Fibroblast of lung (primary cell): ENCODE data around the gene SPACA4.

Source experiments
- EZH2 ChIP-seq: IDR thresholded peaks from 2 replicates; pipeline ENCODE4 v1.5.1; 2012; ENCODE audit warnings: low read length, control low read depth, mild to moderate bottlenecking; ENCODE audit errors: missing control alignments
- TF ChIP-seq, protein P1 (sequence below), 2 donors: IDR thresholded peaks in 1 of 2; conservative IDR thresholded peaks in 1 of 2; 1 replicate in 1 of 2; 2 replicates in 1 of 2; pipeline ENCODE4 v1.5.1; 2011 to 2012; ENCODE audit warnings: low read length in 2 of 2, control low read depth in 1 of 2, inconsistent platforms in 1 of 2, low read depth in 1 of 2, mild to moderate bottlenecking in 1 of 2

DNA sequence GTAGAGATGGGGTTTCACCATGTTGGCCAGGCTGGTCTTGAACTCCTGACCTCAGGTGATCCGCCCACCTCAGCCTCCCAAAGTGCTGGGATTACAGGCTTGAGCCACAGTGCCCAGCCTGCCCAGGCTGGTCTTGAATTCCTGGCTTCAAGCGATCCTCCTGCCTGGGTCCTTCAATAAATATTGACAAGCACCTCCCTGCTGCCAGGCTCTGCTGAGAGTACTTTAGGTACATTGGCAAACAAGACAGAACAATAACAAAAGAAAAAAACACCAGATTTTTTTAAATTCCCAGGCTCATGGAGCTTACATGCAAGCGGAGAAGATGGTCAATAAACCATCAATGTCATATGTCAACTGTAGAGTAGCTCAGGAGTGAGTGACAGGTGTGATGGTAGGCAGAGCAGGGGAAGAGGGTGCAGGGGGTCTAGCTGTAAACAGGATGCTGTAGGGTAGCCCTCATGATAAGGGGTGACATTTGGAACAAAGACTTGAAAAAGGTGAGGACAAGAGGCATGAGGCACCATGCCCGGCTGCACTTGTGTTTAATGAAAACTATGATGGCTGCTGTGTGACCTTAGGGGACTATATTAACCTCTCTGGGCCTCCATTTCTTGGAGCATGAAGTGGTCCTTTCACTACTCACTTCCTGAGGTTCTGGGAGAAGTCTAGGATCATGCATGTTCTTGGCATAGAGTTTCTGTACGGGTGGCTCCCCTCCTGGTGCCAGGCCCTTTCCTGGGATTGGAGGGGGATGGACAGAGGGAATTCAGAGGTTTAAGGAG, 35.0 kb upstream of the SPACA4 start:
- TF ChIP-seq, protein P1, sequence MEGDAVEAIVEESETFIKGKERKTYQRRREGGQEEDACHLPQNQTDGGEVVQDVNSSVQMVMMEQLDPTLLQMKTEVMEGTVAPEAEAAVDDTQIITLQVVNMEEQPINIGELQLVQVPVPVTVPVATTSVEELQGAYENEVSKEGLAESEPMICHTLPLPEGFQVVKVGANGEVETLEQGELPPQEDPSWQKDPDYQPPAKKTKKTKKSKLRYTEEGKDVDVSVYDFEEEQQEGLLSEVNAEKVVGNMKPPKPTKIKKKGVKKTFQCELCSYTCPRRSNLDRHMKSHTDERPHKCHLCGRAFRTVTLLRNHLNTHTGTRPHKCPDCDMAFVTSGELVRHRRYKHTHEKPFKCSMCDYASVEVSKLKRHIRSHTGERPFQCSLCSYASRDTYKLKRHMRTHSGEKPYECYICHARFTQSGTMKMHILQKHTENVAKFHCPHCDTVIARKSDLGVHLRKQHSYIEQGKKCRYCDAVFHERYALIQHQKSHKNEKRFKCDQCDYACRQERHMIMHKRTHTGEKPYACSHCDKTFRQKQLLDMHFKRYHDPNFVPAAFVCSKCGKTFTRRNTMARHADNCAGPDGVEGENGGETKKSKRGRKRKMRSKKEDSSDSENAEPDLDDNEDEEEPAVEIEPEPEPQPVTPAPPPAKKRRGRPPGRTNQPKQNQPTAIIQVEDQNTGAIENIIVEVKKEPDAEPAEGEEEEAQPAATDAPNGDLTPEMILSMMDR (conservative IDR thresholded peaks at IDR 0.05 in 1 of 2, IDR thresholded peaks at IDR 0.05 in 1 of 2; ENCODE audit: low read depth in 1 of 2, low read length in 2 of 2) = no peak
- no peak for TF ChIP-seq EZH2
